Iris pigment epithelial cell (primary cell): ENCODE results near the gene PTPRJ.
A peak's percentile ranks its signal among the peaks of the same experiment; 100 is the strongest.
"Not testable (repeated sequence)": the region's sequence is repeated elsewhere in the genome, so short reads cannot be mapped to it uniquely, and the experiment has no call there.

Experiments
- DNase-seq: peaks from one replicate; pipeline ENCODE4 v3.0.0-alpha.2; 2011; ENCODE audit warnings: low read depth

Gene PTPRJ

DNA sequence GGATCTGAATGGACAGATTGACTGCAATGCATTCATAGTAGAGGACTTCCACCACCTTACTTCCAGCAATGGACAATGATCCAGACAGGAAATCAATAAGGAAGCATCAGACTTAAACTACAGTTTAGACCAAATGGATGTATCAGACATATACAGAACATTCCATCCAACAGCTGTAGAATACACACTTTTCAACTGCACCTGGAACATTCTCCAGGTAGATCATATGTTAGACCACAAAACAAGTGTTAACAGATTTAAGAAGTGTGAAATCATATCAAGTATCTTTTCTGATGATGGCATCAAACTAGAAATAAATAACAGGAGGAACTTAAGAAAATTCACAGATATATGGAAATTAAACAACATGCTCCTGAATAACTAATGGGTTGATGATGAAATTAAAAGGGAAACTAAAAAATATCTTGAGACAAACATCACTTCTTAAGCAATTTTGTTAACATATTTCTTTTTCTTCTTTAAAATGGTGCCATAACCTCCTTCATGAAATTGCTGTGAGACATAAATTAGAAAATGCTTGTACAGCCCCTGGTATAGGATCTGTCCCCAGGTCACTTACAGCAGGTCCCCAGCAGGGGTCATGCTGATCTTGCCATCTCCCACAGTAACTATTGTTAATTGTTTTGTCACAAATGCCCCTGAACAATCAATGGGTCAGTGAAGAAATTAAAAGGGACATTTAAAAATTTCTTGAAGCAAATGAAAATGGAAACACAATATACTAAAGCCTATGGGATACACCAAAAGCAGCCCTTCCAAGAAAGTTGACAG is 136.3 kb downstream of the PTPRJ start:
- DNase-seq = no peak

DNA sequence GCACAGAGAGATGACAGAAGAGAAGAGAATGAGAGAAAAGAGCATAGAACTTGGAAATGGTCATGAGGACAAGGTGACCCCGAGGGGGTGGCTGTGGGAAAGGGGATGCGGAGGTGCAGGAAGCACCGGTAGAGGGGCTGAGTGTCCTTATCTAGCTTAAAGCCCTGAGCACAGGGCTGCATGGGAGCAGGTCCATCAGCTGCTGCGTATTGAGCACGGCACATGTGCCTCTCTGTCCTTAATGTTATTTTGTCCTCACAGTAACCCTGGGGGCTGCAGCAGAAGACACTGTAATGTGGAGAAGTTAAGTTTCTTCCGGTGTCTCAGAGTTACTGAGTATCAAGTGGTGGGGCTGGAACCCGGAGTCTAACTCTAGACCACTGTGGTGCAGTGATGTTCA is 141.9 kb downstream of the PTPRJ start:
- no peak for DNase-seq

DNA sequence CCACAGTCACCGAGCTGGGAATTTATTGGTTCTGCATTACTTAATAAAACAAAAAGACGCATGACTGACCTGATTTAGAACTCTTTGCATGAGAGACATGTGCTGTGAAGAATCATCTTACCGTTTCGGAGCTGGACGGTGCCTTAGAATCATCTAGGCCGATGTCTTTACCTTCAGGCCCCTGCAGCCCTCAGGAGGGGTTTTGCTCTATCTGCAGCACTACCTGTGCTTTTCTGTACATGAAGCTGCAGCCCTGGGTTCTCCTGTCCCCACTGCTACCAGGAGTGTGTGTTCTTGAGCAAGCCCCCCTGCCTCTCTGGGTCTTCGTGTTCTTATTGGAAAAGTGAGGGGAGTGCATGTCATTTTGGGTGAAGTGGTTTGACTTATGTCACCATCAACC is 142.3 kb downstream of the PTPRJ start:
- no peak for DNase-seq

DNA sequence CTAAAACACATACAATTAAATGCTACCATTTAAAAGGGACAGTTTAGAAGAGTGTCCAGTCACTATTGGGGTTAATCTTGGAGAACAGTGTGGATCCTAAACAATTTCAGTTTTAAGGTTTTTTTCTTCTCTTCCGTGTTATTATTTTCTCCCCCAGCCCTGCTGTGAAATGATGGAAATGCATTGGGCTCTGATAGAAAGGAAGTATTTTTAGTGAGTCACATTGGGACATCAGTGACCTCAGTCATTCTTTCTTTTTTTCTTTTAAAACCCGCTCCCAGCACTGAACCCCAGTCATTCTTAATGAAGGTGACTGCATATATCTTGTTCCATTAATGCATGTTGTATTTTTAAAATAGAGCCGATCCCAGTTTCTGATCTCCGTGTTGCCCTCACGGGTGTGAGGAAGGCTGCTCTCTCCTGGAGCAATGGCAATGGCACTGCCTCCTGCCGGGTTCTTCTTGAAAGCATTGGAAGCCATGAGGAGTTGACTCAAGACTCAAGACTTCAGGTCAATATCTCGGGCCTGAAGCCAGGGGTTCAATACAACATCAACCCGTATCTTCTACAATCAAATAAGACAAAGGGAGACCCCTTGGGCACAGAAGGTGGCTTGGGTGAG is 143.0 kb downstream of the PTPRJ start:
- DNase-seq = no peak

DNA sequence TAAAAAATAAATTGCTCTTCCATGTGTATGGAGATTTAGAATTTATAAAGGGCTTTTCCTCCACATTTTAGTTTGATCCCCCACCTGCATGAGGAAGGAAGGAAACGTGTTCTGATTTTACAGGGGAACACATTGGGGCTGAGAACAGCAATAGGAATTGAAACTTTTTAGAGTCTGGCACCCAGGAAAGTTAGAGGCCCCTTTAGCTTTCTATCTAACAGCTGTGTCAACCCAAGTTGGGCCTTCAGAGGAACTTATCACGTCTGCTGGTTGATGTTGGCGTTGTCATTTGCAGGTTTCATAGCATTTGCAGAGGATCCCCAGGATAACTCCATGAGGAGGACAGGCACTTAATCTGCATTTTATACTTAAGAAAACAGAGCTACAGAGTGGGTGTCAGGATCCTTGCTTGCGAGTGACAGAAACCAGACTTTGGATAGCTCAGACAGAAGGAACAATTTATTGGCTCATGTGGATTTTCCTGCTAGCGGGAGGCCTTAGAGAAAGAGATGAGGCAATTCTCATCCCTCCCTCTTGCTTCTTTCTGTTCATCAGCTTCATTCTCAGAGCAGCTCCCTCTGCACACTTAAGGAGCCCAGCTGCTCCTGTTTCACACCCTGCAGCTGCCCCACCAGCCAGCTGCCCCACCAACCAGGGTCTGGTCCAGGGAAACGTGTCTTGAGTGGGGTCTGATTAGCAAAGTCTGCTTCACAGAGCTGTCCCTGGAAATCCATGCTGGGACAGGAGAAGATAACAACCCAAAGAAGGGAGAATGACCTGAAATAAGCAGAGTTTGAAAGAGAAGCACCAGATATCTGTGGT is 143.8 kb downstream of the PTPRJ start:
- DNase-seq = no peak

DNA sequence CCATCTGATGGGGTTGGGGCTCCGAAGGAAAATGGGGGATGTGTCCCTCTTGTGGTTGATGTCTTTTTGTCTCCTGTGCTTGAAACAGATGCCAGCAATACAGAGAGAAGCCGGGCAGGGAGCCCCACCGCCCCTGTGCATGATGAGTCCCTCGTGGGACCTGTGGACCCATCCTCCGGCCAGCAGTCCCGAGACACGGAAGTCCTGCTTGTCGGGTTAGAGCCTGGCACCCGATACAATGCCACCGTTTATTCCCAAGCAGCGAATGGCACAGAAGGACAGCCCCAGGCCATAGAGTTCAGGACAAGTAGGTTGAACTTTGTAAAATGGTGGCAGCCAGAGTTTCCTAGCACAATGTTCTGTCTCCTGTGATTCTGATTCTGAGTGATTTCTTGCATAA is 144.5 kb downstream of the PTPRJ start:
- DNase-seq = no peak

DNA sequence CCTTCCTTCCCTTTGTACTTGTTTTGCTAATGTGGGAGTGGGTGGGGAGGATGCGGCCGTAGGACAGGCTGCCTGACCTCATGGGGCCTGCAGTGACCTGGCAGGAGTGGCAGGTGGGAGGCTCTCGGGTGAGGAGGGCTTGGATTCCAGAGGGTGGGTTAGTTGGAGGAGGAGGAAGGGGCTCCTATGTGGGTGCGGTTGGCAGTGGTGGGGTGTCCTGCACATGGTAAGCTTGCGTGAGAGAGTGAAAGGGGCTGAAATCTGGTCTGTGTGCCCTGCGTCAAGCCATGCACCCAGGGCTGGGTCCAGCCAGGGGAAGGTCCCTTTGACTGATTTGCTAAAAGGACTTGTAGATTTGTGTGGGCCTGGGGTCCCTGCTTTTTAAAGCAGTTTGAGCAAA is 145.5 kb downstream of the PTPRJ start:
- no peak for DNase-seq

DNA sequence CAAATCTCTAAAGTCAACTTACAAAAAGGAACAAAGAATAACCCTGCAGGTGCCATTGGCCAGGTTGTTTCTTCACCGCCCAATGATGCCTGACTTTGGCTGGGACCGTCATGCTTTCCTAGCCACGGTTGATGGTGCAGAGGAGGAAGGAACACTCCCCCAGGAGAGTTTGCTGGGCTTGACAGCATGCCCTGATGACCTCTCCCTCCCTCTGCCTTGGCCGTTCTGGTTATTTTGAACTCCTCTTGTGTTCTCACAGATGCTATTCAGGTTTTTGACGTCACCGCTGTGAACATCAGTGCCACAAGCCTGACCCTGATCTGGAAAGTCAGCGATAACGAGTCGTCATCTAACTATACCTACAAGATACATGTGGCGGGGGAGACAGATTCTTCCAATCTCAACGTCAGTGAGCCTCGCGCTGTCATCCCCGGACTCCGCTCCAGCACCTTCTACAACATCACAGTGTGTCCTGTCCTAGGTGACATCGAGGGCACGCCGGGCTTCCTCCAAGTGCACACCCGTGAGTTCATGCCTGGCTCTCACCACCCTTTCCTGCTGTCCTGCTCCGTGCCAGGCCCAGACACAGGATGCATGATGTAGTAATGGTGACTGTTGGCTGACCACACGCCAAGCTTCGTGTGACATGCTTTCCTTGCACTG is 147.3 kb downstream of the PTPRJ start:
- DNase-seq = no peak

DNA sequence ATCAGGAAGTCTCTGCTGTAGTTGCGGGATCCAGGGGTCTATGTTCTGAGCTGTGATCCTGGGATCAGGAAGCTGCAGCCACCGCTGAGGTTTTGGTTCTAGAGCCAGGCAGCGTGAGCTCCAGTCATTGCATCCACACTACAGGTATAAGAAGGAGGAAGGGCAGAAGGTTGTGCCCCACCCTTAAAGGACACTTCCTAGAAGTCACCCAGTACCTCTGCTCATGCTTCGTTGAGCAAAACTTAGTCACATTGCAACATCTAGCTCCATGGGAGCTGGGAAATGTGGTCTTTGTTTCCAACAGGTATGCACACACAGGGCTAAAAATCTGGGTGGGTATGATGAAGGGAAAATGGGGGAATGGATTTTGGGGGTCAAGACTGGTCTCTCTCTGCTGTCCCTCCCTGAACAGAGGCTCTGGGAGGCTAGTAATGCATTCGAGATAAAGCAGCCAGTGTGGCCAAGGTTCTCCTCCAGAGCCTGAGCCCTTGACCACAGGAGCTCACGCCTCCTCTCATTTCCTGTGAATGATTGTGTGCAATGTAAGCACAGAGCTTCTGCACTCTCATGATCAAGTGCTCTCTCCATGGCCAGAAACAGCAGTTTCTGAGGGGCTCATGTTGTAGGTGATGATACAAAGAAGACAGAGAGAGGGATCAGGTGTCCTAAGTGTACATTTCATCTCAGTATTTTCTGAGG is 149.5 kb downstream of the PTPRJ start:
- peak; percentile 52 for DNase-seq

DNA sequence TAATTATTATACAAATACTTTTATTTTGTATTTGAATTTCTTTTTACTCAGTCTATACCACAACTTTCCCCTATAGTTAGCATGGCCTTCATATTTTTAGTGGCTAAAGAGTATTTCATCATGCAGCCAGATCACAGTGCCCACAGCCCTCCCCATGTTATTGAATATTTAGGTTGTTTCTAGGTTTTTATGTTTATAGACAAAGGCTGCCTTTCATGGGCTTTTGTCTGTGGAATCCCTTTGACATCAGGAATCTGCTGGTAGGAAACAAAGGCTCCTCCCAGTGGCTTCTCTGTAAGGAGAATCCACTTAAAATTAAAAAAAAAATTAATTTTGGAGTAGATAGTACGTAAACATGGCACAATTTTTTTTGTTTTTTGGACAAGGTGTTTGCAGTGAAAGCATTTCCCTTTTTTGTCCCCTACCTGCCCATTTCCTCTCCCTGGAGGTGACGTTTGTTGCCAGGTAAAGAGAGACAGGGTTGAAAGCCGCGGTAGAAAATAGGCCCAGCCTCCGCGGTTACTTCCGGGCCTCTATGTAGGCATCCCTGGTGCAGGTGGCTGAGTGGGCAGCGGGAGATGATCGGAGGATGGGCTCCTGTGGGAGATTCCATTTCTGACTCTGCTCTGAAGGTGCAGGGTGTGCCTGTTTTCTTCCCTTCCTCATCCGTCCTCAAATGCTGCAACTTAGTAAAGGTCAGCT is 154.0 kb downstream of the PTPRJ start:
- no peak for DNase-seq

DNA sequence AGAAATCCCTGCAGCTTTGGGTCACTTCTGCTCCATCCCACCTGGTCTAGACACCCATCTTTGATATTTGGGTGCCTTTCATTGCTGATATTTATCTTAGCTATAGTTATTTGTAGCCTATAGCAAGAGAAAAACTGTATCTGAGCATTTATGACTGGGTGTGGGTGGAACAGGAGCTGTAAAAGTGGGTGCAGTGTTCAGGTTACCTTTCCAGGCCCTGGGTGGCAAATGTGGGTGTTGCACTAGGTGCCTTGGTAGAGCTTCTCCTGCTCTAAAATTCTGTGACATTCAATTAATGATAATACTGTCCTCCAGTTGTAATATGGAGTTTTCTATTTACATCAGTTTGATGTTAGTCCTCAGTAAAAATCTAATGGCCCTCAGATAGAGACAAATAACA is 157.9 kb downstream of the PTPRJ start:
- DNase-seq = no peak

DNA sequence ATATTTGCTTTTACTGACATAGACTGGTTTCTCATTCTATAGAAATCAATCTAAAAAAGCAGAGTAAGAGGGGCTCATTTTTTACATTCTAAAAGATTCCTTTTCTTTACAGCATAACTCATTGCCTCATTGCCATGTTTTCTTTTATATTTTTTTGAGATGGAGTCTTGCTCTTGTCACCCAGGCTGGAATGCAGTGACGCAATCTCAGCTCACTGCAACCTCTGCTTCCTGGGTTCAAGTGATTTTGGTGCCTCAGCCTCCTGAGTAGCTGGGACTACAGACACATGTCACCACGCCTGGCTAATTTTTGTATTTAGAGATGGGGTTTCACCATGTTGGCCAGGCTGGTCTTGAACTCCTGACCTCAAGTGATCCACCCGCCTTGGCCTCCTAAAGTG is 159.5 kb downstream of the PTPRJ start:
- DNase-seq = not testable (repeated sequence)

DNA sequence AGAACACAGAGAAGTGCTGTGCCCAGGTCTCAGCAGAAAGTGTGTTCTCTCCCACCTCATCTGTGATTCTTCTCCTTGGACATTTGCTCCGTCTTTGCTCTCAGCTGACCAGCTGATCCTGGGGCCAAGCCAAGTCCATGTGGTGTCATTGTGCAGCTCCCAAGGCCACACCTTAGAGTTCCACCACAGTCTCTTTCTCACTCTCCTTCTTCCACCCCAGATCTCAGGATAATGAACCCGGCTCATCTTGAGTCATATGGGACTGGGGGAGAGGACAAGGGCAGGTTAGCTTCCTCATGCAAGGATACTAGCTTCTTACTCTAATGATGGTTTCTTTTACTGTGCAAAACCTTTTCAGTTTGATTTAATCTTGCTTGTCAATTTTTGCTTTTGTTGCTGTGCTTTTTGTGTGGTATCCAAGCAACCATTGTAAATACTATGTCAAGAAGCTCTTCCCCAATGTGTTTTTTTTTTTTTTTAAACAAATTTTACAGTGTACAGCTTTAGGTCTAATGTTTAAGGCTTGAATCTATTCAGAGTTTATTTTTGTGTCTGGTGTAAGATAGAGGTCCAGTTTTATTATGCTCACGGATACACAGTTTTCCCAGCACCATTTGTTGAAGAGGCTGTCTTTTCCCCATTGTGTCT is 161.2 kb downstream of the PTPRJ start:
- DNase-seq = peak; percentile 32

DNA sequence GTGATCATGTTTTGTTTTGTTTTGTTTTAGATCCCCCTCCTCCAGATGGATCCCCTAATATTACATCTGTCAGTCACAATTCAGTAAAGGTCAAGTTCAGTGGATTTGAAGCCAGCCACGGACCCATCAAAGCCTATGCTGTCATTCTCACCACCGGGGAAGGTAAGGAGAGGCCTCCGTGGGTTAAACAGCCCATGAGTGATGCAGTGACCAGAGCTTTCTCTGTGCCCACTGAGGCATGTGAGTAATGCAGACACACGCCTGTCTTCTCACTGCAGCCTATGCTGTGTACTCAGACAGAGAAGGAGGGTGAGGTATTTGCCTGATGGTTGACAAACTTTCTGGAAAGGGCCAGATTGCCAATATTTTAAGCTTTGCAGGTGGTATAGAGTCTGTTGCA is 162.5 kb downstream of the PTPRJ start:
- DNase-seq = no peak

DNA sequence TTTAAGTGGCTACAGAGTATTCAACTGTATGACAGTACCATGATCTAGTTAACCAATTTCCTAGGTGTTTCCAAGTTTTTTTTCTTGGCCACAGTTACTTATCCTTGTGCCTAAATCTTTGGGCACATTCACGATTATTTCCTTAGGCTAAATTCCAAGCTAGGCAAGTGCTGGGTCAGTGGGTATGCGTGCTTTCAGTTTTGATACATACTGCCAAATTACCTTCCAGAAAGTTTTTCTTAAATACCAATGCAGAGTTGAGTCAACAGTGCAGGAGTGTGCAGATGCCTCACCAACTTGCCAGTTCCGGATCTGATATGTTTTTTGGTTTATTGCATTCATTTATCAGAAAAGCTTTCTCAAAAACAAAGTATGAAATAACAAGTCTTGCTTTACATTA is 168.4 kb downstream of the PTPRJ start:
- DNase-seq = peak; percentile 54

DNA sequence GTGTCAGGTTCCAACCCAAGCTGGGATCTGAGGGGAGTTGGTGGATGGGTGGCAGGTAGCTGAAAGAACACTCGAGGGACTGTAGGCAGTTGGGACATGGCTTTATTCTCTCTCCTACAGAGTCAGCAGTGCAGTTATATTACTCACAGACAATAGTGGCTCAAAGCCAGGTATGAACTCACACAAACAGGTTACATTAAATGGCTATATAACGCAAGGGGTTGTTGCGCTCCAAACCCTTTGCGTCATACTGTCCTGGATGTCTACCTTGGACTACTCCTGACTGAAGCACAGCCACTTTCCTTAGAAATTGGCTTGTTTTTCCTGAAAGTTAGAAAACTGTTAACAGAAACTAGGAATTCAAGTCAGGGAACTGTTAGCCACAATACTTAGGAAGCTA is 169.9 kb downstream of the PTPRJ start:
- DNase-seq = peak; percentile 74

DNA sequence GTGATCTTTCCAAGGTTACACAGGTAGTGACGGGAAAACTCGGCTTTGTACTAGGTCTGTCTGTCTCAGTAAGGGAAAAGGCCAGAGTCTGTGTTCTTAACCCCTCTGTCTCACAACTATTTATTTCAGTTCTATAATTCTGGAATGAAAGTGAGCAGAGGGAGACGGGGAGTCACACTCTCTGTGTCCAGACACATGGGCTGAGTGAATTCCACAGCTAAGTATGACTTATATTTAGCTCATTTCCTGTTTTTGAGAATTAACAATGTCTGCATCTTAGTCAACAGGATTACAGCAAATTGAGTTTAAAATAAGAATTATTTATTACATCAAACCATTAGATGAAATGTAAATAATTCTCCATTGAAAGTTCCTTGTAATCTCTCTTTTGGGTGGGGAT is 173.8 kb downstream of the PTPRJ start:
- DNase-seq = peak; percentile 78

DNA sequence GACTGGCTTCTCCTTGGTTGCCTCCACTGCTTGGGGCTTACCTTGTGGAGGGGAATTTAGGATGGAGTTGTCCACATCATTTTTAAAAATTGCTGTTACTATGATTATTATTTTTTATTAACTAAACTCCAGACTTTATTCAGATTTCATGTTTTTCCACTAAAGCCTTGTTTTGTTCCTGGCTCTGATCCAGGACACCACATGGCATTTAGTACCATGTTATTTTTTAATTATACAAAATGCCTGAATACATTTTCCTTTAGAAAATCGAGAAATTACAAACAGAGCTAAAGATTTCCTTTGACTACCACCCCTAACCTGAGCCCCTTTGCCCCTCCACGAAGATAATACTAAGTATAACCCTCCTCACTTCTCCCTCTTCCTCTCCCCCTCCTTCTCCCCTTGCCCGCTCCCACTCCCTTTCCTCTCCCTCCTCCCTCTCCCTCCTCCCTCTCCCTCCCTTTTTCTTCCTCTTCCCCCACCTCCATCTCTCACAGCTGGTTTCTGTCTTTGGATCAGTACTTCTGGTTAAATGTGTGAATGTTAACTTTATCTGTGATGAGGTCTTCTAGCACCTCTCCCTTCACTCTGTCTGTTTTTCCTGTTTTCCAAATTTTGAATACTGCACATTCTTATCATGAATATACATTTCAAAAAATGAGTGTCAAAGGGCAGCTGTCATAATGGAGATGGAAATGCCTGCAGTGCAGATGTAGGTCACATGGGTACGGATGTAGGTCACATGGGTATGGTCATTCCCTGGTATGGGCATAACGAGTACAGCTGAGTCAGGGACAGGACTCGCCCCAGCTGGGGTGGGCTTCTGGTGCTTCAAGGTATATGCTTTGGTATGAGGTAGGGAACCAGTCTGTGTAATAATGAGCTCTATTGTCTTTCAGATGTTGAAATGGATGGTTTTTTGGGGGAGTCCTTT is 181.9 kb downstream of the PTPRJ start:
- no peak for DNase-seq

DNA sequence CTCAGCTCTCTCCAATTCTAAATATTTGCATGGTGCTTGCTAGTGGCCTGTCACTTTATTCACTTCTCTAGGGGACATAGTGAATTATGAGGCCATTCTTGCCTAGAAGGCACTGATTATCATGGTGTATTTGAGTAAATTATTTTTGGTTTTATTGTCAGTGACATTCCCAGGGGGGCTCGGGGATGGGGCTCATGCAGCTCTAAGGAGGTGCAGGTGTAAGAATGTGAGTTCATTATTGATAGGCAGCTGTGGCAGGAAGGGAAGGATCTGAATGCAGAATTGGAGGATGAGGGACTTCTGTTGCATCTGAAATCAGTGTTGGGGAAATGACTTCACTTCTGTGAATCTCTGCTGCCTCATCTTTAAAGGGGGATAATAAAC is 182.5 kb downstream of the PTPRJ start:
- DNase-seq = no peak
